ENCODE measurements around the gene CIZ1. TPM values are rescaled to one million over a fixed set of nuclear protein-coding genes. Genes with fewer than 3 reads are reported as not detected.

Gene CIZ1
- total RNA-seq, 1 experiment from 2014 or later = 93.7 TPM

- TF ChIP-seq CTCF (IDR thresholded peaks at IDR 0.05; ENCODE audit: unreplicated experiment) = peak; percentile 97
- Mint-ChIP-seq H3K4me1 (ENCODE audit: low read depth, unreplicated experiment) (peaks cover 16% of the 10 kb centered on the region), H3K27ac (ENCODE audit: unreplicated experiment) (peak overlapping the region; percentile 74), H3K27me3 (ENCODE audit: unreplicated experiment) (no peaks in the 10 kb centered on the region), H3K9me3 (ENCODE audit: low read depth, unreplicated experiment) (no peaks in the 10 kb centered on the region), H3K4me3 (ENCODE audit: low read depth, unreplicated experiment) (peak overlapping the region; percentile 3), H3K36me3 (ENCODE audit: insufficient read depth, unreplicated experiment) (peaks cover 67% of the 10 kb centered on the region)
- intact Hi-C loops (cut with micrococcal nuclease; ENCODE audit: unreplicated experiment) = no loop called here
- DNase-seq = peak; percentile 91
- CTCF ChIA-PET = interaction anchor here (0.6 to 1.1 kb wide), 8 partner anchors 20 to 198 kb away, joined by 3 to 5 read pairs (median 4); no protein-coding TSS in a partner anchor
- BruUV-seq (replicated peaks) = no TSS peak
Observed at GRCh38 chr9:128117613-128118471, 73.5 kb downstream of the CIZ1 start.

GRCh38 chr9:128116104-128117083 lies 75.0 kb downstream of the CIZ1 start:
- no peak for TF ChIP-seq CTCF (IDR thresholded peaks at IDR 0.05; ENCODE audit: unreplicated experiment)
- peaks cover 16% of the 10 kb centered on the region for H3K4me1 Mint-ChIP-seq (ENCODE audit: low read depth, unreplicated experiment)

More at GRCh38 chr9:128116104-128117083, 75.0 kb downstream of the CIZ1 start:
- no TSS peak for BruUV-seq (replicated peaks)
- CTCF ChIA-PET = interaction anchor here (0.8 to 1.5 kb wide), 2 partner anchors 9 to 65 kb away, joined by 3 to 4 read pairs; no protein-coding TSS in a partner anchor
- Mint-ChIP-seq H3K36me3 (ENCODE audit: insufficient read depth, unreplicated experiment) (peaks cover 63% of the 10 kb centered on the region), H3K27me3 (ENCODE audit: unreplicated experiment) (no peaks in the 10 kb centered on the region), H3K27ac (ENCODE audit: unreplicated experiment) (peak overlapping the region; percentile 75), H3K4me3 (ENCODE audit: low read depth, unreplicated experiment) (no peak overlapping the region), H3K9me3 (ENCODE audit: low read depth, unreplicated experiment) (no peaks in the 10 kb centered on the region)
- intact Hi-C loops (cut with micrococcal nuclease; ENCODE audit: unreplicated experiment) = no loop called here
- no peak for DNase-seq

Other genes with a start within 250 kb of the CIZ1 start
- gene EEIG1, start 210.6 kb downstream of the CIZ1 start, total RNA-seq (2022) = 80.7 and 84.6 TPM in 2 replicates
- gene NAIF1, start 124.3 kb downstream of the CIZ1 start, total RNA-seq (2022) = 6.7 and 9.0 TPM in 2 replicates
- gene SLC25A25, start 123.3 kb downstream of the CIZ1 start, total RNA-seq (2022) = 19.5 and 22.1 TPM in 2 replicates
- gene PTGES2, start 63.8 kb downstream of the CIZ1 start, total RNA-seq (2022) = 121 and 137 TPM in 2 replicates
- 2,733 and 4,208 TPM in 2 replicates for gene LCN2, start 42.1 kb downstream of the CIZ1 start, total RNA-seq (2022)
- gene BBLN, start 31.3 kb downstream of the CIZ1 start, total RNA-seq (2022) = 77.6 and 82.3 TPM in 2 replicates
- gene DNM1, start 11.8 kb upstream of the CIZ1 start, total RNA-seq (2022) = 30.8 and 40.0 TPM in 2 replicates
- gene GOLGA2, start 84.4 kb upstream of the CIZ1 start, total RNA-seq (2022) = 69.6 and 77.2 TPM in 2 replicates
- 9.6 and 9.7 TPM in 2 replicates for gene SWI5, start 84.7 kb upstream of the CIZ1 start, total RNA-seq (2022)
- gene TRUB2, start 130.9 kb upstream of the CIZ1 start, total RNA-seq (2022) = 22.5 and 25.9 TPM in 2 replicates
- gene COQ4, start 131.3 kb upstream of the CIZ1 start, total RNA-seq (2022) = 34.0 and 37.3 TPM in 2 replicates
- gene SLC27A4, start 149.0 kb upstream of the CIZ1 start, total RNA-seq (2022) = 13.8 and 15.3 TPM in 2 replicates
- 38.6 and 40.2 TPM in 2 replicates for gene URM1, start 179.8 kb upstream of the CIZ1 start, total RNA-seq (2022)
- gene CERCAM, start 229.3 kb upstream of the CIZ1 start, total RNA-seq (2022) = 11.5 and 14.5 TPM in 2 replicates

Measured in Calu3 (cell line).